ENCODE measurements around the gene SLC22A5.
"Not testable (repeated sequence)": the region's sequence is repeated elsewhere in the genome, so short reads cannot be mapped to it uniquely, and the experiment has no call there.

Gene SLC22A5

GRCh38 chr5:132437604-132438266, 68.2 kb downstream of the SLC22A5 start:
- 0 out of 2 replicates have a peak overlapping the region, but pooled peaks have one; percentile 26 for H3K4me3 ChIP-seq (ENCODE audit: low read length)
- no peaks in the 10 kb centered on the region for H4K20me1 ChIP-seq (ENCODE audit: control insufficient read depth, insufficient read depth, low read depth, low read length)
- no peaks in the 10 kb centered on the region for H3K27me3 ChIP-seq (ENCODE audit: control insufficient read depth, low read length)
- no peaks in the 10 kb centered on the region for H3K36me3 ChIP-seq (ENCODE audit: control insufficient read depth, low read length)
- H3K9me2 ChIP-seq (replicated peaks; ENCODE audit: control insufficient read depth, low read length) = no peaks in the 10 kb centered on the region
- no peaks in the 10 kb centered on the region for H3F3A ChIP-seq (ENCODE audit: control insufficient read depth, insufficient read depth)
- no peaks in the 10 kb centered on the region for H3K79me2 ChIP-seq (ENCODE audit: control insufficient read depth, low read length)
- H3K27ac ChIP-seq (ENCODE audit: low read depth, low read length) = no peak overlapping the region
- peak overlapping the region; percentile 48 for H3K4me2 ChIP-seq (ENCODE audit: low read length)
- no peak for TF ChIP-seq CTCF (IDR thresholded peaks at IDR 0.05; ENCODE audit: low read depth, low read length, poor library complexity, severe bottlenecking)
- TF ChIP-seq EZH2phosphoT487 (IDR thresholded peaks at IDR 0.05; ENCODE audit: borderline replicate concordance, low read length) = no peak
- H3K9me3 ChIP-seq (ENCODE audit: control insufficient read depth, insufficient read depth, low read length) = no peaks in the 10 kb centered on the region
- H3K4me1 ChIP-seq (ENCODE audit: control insufficient read depth, low read length) = peaks cover 15% of the 10 kb centered on the region

GRCh38 chr5:132438267-132438645, 68.7 kb downstream of the SLC22A5 start:
- H3F3A ChIP-seq (ENCODE audit: control insufficient read depth, insufficient read depth) = not testable (repeated sequence)
- H3K4me1 ChIP-seq (ENCODE audit: control insufficient read depth, low read length) = peaks cover 15% of the 10 kb centered on the region

GRCh38 chr5:132438917-132439316, 69.4 kb downstream of the SLC22A5 start:
- H3K4me2 ChIP-seq (ENCODE audit: low read length) = no peak overlapping the region

More at GRCh38 chr5:132438267-132438645, 68.7 kb downstream of the SLC22A5 start:
- H3K9me2 ChIP-seq (replicated peaks; ENCODE audit: control insufficient read depth, low read length); H3K27ac ChIP-seq (ENCODE audit: low read depth, low read length); H3K9me3 ChIP-seq (ENCODE audit: control insufficient read depth, insufficient read depth, low read length); H3K27me3 ChIP-seq (ENCODE audit: control insufficient read depth, low read length); H3K79me2 ChIP-seq (ENCODE audit: control insufficient read depth, low read length); H4K20me1 ChIP-seq (ENCODE audit: control insufficient read depth, insufficient read depth, low read depth, low read length); H3K4me3 ChIP-seq (ENCODE audit: low read length); H3K36me3 ChIP-seq (ENCODE audit: control insufficient read depth, low read length); H3K4me2 ChIP-seq (ENCODE audit: low read length): not testable (repeated sequence)

More at GRCh38 chr5:132438917-132439316, 69.4 kb downstream of the SLC22A5 start:
- Histone ChIP-seq H3K79me2 (ENCODE audit: control insufficient read depth, low read length) (no peaks in the 10 kb centered on the region), H3K36me3 (ENCODE audit: control insufficient read depth, low read length) (no peaks in the 10 kb centered on the region), H3K27ac (ENCODE audit: low read depth, low read length) (no peak overlapping the region), H3K4me1 (ENCODE audit: control insufficient read depth, low read length) (peaks cover 15% of the 10 kb centered on the region), H3K27me3 (ENCODE audit: control insufficient read depth, low read length) (no peaks in the 10 kb centered on the region), H3K9me2 (replicated peaks; ENCODE audit: control insufficient read depth, low read length) (no peaks in the 10 kb centered on the region), H4K20me1 (ENCODE audit: control insufficient read depth, insufficient read depth, low read depth, low read length) (no peaks in the 10 kb centered on the region), H3K9me3 (ENCODE audit: control insufficient read depth, insufficient read depth, low read length) (no peaks in the 10 kb centered on the region), H3K4me3 (ENCODE audit: low read length) (no peak overlapping the region), H3F3A (ENCODE audit: control insufficient read depth, insufficient read depth) (no peaks in the 10 kb centered on the region)
- TF ChIP-seq CTCF (IDR thresholded peaks at IDR 0.05; ENCODE audit: low read depth, low read length, poor library complexity, severe bottlenecking) (no peak), EZH2phosphoT487 (IDR thresholded peaks at IDR 0.05; ENCODE audit: borderline replicate concordance, low read length) (no peak)
